NCI-H510A (cell line): Measurements from ENCODE around the gene SBF1.

Source experiments
- DNase-seq: peaks from one replicate; lab custom pipeline; 2025; lab: John Stamatoyannopoulos, UW

Gene SBF1

DNA sequence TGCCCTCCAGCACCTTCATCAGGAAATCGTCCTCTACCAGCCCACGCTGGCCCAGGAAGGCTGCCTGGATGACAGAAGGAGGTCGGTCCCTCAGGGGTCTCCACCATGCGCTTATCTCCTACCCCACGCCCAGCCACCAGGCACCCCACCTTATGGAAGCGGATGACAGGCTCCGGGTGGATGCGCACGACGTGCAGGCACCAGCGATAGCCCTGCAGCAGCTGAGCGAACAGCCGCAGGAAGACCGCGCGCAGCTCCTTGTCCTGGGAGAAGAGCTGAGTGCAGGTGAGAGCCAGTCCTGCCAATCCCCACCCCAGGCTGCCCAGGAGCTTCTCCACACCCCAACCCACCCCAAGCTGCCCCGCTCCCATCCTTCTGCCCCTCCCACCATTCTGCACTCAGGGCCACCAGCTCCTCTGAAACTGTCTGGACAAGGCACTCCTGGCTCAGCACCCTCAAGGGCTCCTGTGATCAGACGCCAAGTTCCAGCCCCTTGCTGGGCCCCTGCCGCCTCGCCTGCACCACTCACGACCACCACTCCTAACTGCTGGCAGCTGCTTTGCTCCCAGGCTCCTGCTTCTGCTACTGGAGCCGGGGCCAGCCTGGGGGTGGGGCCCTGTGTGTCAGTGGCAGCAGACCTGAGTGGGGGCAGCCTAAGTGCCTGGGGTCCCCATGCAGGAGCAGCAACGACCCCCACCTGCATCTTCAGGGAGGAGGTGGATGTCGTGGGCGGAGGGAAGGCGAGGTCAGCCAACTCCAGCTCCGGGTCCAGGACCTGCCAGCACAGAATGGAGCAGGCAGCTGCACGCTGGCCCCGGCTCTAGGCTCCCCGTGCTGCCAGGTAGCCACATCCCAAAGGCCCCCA lies 9.5 kb downstream of the SBF1 start:
- DNase-seq: no peak

DNA sequence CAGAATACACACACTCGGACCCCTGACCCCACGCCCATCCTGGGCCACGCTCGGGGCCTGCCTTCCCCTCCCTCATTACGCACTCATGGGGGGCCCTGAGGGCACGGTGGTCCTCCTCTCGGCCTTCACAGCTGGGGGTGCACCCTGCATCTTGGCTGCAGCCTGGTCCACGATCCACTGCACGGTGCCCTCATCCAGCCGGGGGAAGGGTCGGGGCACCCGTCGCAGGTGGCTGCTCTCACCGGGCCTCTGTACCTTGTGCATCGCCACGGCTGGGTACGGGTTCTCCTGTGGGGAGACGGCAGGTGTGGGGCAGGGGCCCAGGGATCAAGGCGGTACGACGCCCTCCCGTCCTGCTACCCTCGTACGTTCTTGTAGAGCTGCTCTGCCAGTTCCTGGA lies 10.4 kb downstream of the SBF1 start:
- DNase-seq: no peak

DNA sequence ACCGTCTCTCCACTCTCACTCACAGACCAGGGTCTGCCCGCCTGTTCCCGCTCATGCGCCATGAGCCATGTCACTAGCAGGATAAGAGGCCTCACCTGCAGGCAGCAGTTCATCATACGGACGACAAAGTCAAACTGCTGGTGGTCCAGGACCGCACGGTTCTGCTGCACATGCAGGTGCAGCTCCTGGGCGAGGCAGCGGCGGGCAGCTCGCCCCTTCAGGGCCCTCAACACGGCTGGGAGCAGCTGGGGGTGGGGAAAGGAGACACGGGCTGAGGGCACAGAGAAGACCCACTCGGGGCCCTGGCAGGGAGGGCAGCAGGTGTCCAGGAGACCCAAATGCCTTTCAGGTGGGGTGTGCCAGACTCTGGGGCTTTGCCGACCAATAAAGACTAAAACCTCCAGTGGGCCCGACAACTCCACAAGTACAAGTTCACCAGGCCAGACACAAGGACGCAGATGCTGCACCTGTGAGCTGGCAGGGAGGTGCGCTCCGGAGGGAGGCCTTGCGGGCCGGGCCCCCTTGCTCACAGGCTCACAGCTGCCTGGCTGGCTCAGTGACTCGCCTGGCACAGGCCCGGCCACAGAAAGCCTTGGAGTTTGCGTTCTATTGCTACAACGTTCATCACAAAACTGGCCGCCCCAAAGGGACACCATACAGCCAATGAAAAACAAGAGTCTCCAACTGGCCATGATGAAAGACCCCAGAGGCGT lies 11.5 kb downstream of the SBF1 start:
- DNase-seq: no peak

DNA sequence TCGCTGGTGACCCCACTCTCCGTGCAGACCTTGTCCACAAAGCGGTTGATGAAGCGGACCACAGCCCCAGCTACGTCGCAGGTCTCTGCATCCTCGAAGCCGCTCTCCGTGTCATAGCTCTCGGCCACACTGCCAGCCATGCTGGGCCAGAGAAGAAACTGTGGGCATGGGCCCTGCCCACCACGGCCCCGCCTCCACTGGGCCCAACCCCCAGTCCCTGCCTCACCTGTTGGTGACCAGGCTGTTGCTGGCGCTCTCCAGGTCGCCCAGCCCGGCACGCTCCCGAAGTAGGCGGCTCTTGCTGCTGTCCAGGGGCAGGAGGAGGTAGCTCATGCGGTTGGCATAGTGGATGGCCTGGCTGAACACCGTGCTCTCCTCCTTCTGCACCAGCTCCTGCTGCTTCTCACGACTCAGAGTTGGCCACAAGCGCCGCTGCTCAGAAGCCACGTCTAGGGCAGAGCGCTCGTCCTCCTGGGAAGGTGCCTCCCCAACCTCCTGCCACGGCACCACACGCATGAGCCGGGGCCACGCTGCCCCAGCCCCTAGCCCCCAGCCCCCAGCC lies 12.8 kb downstream of the SBF1 start:
- no peak for DNase-seq

DNA sequence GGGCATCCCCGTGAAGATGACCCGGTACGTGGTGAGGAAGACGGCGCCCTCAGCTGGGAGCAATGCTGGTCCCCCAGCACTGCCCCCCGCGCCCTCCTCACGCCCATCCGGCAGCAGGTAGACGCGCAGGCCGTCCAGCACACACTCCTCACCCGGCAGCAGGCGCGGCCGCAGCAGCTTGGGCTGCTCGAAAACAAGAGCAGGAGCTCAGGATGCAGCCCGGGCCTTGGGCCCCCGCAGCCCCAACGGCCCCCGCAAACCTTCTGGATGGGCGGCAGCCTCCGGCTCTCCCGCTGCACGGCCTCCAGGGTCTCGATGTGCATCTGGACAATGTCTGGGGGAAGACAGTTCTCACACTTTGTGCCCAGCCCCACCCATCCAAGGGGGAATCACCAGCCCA lies 13.3 kb downstream of the SBF1 start:
- no peak for DNase-seq

DNA sequence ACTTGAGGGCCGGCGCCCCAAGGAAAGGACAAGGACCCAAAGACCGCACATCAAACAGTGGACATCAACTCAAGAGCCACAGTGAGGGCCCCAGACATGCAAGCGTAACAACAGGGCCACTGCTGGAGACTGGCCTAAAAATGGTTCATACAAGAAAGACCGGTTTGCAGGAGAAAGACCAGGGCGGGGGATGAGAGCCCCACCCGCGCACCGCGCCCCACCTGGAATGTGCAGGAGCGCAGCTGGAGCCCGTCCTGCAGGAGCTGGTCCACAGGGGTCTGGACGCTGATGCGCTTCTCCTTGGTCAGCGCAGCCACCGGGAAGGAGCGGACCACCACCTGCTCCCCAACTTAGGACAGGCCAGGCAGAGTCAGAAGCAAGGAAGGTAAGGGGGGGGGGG lies 13.9 kb downstream of the SBF1 start:
- no peak for DNase-seq

DNA sequence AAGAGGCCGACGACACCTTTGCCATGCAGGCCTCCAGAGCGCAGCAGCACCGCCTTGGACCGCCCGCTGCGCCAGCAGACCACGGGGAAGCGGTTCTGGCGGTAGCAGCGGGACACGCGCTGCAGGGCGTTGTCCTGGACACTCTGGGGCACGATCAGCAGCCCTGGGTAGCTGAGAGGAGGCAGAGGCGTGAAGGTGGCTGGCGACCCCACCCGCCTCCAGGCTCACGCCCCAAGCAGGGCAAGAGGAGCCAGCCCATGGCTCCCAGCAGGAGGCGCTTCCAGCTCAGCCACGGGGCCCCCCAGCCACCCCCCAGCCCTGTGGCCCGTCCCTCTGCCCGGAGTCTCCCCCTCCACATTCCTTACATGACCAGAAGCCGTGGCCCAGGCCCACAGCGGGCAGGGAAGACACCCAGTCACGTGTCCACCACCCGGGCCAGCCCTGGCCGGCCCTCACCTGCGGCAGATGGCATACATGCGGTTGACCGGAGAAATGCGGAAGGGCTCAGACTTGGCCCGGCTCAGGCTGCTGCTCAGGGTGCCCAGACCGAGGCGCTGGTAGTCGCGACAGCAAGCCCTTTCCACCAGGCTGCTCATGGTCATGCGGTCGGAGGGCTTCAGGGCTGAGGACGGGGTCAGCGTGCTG lies 15.2 kb downstream of the SBF1 start:
- no peak for DNase-seq

DNA sequence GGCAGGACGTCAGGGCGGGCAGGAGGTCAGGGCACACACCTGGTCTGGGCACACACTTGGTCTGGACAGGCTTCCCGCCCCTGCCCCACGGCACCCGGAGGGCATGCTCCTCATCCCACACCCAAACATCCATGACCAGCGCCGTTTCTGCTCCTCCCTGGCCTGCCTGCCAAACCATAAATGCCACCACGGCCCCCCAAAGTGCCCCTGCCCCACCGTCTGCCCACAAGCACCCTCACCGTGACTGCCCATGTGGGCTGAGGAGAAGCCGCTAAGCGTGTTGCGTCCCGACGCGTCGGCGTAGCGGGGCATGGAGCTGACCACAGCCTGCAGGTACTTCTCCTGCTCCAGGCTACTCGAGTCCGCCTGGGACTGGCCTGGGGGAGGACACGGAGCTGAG lies 15.8 kb downstream of the SBF1 start:
- no peak for DNase-seq

DNA sequence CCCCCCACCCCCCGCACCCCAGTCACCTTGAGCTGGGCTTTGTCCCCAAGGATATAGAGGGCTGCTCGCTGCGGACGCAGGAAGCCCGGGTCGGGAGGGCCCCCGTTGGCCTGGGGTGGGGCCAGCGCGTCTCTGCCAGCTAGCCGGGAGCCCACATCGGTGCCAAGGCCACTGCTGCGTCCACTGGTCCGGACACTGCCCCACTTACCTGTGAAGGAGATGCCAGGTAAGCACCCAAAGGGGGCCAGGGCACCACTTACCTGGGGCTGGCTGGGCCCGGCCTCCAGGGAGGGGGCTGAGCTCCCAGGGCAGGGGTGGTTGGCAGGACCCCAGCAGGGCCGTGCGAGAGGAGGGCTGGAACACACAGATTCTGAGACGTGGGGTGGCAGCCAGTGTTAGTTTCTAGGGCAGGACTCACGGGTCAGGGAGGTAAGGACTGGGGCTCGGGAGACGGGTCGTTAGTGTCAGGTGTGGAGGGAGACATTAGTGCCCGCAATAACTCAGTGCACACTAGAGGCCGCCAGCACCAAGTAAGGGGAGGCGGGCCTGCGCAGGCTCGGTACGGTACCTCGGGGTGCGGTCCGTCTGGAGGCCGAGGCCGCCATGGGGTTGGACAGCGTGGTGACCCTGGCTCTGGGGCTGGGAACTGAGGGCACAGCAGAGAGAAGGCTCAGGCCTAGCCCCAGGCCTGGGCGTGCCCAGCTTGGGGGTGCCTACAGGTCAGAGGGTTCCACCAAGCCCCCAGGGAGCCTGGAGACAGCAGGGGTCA lies 18.2 kb downstream of the SBF1 start:
- no peak for DNase-seq

DNA sequence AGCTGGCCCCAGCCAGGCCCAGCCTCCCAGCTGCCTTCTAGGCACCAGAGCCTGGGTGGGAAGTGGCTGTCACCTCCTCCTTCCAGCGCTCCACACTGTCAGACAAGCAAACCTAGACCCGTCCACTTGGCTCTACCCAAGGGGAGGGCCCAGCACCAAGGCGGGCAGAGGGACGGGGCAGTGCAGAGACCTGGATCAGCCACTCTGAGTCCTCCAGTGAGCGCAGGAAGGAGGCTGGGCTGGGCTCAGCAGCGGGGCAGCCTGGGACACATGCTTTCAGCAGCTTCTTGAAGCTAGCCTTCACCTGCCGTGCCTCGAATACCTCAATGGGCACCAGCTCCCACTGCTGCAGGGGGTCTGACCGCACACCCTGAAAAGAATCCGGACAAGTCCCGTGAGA lies 18.8 kb downstream of the SBF1 start:
- DNase-seq: no peak

DNA sequence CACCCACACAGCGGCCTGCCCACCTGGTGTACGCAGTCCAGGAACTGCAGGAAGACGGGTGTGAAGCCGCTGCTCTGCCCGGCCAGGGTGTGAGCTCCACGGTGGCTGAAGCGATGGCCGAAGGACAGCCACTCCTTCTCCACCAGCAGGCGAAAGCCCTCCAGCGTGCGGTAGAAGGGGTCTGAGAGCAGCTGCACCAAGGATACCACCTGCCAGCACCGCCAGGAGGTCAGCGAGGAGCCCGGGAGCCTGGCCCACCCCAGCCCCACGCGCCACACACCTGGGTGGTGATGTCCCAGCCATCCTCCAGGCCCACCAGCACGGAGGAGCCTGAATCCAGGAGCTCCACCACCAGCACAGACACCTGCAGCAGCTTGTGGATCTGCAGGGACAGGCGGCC lies 19.6 kb downstream of the SBF1 start:
- DNase-seq: no peak

DNA sequence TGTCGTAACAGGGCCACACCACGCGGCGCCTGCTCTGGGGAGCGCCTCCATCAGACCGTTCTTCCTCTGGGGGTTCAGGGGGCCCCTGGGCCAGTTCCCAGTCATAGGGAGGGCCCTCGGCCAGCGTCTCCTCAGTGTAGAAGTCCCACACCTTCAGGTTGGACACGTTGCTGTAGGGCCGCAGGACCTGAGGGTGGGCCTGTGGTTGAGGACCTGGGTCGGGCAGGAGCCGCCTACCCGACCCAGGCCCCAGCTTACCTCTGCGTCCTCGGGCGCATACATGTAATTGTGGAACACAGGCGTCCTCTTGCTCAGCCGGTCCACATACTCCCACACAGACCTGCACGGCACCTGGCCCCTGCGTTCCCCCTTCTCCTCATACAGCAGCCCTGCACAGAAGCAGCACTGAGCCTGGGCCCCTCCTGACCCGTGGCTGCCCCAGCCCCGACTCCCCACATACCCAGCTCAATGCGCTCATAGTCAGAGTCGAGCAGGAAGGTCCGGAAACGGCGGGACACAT lies 20.2 kb downstream of the SBF1 start:
- no peak for DNase-seq

DNA sequence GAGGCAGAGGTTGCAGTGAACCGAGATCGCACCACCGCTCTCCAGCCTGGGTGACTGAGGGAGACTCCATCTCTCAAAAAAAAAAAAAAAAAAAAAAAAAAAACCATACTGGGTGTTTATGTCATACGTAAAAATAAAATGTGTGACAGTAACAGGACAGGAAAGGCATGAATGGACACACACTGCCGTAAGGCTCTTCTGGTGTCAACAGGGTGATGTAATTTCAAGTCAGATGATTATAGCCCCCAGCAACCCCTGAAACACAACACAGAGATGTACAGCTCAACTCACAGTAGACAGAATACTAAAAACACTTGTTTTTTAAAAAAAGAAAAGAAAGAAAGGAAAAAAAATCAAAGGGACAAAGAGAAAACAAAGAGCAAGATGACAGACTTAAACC lies 22.2 kb downstream of the SBF1 start:
- DNase-seq: no peak

DNA sequence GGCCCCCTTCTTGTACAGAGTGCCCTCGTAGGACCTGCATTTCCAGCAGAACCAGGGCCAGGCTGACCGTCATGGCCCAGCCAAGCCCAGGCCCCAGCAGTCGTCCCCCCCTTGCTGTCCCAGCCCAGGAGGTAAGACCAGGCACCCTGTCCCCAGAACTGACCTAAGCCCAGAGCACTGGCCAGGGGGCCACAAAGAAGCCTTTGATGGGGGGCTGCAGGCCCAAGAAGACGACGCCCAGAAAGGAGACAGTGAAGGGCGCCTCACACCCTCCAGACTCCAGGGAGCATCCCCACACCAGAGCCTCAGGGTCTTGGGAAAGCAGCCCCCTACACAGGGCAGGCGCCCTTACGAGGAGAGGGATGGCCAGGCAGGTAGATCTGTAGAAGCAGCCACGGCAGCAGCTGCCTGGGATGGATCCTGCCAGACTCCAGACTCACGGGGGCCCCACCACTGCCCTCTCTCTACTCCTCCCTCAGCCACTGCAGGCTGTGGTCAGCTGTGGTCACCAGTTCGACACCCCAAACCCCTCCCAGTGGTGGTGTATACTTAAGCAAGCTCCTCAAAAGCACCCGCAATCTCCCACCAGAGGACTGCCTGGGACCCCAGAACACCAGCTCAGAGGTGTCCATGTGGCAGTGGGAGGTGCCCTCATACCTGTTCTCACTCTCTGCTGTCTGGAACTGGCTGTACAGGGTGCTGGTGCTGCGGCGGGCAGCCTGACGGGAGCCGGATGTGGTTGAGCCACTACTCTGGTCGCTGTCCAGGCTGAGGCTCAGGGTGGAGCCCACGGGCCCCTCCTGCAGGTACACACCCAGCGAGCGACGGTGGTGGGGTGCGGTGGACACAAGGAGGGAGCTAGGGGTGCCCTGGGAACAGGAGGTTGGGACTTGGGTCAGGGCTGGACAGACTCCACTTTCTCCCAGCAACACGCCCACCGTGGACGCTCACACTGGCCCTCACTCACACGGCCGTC lies 27.0 kb downstream of the SBF1 start:
- DNase-seq: no peak

DNA sequence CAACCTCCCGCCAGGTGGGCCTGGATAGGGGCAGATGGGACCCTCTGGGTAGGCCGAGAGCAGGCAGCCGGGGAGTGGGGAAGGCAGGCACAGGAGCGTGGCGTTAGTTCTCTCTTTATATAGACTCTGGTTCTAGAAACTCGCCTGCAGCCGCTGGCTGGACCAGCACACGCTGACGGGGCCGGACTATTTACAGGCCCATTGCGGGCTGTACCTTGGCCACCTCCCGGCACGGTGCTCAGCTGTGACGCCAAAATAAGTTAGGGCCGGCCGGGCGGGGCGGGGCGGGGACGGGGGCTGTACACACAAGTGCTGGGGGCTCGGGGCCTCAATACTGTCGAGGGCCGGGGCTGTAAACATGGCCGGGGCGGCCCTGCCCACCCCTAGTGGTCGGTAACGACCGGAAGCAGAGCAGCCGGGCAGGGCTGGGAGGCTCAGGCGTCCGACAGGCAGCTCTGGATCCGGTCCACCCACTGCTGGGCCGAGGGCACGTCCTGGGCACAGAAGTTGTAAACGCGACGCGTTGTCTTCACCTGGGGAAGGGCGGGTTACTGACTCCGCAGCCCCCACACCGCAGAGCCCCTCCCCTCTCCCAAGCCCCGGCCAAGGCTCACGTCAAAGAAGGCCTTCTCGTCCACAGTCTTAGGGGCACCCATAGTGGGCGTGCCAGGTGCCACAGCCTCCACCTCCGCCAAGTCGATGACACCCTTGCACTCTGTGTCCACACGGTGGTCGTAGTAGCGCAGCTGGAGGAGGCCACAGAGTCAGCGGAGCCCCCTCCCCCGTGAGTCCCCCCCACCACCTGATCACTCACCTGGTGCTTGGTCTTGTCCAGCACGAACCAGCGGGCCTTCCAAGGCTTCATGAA lies 27.9 kb downstream of the SBF1 start:
- DNase-seq: no peak

DNA sequence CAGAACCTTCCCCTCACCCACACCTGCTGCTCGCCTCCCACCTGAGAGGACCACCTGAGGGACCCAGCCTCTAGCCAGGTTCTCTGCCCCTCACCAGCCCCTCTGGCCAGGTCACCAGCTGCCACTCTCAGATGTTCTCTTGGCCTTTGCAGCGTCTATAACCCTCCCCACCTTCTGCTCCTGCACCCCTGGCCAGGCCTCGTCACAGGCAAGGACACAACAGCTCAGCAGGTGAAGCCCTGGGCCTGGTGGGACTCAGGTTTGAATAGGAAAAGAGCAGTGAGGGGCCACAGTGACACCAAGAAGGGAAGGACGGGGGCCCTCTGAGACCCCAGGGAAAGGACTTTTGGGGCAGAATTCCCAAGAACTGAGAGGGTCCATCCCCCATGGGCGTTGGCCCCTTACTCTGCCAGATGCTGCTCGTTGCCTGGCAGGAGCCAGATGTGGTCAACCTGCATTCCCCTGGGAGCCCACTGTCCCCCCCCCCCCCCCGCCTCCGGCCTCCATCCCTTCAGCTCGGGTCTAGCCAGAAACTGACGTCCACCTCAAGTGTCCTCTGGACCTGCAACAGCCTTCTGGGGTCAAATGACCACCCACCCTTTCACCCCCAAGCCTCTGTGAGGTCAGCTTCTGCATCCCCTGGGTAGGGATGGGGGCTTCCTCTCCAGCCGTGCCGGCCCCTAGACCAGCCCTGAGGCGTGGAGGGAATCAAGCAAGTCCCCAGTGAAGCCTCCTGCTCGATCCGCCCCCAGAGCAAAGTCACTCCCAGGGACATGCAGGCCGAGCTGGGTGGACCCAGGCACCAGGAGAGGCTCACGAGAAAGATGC lies 28.7 kb downstream of the SBF1 start:
- no peak for DNase-seq

DNA sequence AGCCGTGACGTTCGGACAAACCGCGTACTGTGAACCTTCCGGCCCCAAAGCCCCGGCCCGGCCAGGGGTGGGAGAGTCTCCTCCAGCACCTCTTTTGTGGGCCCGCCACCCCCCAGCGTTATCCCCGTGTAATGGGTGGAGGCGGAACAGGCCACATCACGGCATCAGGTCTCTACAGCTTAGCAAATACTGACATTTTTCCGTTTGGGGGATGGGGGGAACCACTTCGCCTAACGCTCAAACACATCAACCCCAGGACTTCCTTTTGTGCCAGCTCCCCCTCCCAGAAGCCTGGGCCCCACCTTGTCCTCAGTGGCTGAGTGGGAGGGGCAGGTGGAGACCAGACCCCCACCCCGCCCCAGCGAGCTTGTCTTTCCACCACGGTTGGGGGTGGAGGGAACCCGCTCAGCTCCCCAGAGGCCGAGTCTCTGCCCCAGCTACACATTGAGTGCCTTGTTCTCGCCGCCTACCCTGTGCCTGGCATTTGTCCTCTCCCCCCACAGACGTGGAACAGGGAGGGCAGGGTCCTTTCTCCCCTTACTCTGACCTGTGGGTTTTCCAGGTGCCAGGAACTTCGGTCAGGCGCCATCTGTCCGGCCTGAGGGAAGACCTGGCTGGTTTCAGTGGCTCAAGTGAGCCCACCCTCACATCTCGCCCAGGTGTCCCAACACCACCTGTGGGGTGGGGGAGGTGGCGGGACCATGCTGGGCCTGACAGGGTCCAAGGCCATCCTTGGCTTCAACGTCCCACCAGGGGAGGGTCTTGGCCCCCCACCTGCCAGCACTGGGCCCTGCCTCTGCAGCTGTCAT lies 29.6 kb downstream of the SBF1 start:
- no peak for DNase-seq

DNA sequence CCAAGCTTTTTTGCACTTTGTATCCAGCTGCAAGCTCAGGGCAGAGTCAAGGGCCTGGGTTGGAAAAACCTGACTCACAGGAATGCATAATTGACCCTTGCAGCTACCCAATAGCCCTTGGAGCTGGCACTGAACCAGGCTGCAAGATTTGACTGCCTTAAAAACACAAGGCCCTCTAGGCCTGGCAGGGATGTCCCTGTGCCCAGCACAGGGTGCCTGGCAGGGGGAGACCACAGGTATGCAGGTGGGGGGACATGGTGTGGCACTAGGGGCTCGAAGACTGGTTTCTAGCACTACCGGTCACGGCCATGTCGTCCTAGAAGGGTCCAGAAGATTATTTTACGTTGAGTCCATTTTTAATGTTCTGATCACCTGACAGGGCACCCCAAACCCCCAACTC lies 30.2 kb downstream of the SBF1 start:
- DNase-seq: no peak
